Mesodermal cell (in vitro differentiated cells): ENCODE data around the gene RAD18.

Source experiments
- H3K27ac ChIP-seq: 2 replicates; pipeline ENCODE4 v1.7.0; 2013; ENCODE audit warnings: mild to moderate bottlenecking, low read depth, low read length, moderate library complexity; ENCODE audit not compliant: severe bottlenecking
- H3K36me3 ChIP-seq: 2 replicates; pipeline ENCODE4 v1.7.1; 2013; ENCODE audit warnings: mild to moderate bottlenecking, low read length, moderate library complexity; ENCODE audit not compliant: control insufficient read depth, insufficient read depth
- H3K4me1 ChIP-seq: one replicate; pipeline ENCODE4 v1.7.1; 2013; ENCODE audit warnings: mild to moderate bottlenecking, low read length; ENCODE audit not compliant: insufficient read depth, control insufficient read depth, poor library complexity, severe bottlenecking
- H3K4me3 ChIP-seq: 2 replicates; pipeline ENCODE4 v1.7.0; 2013; ENCODE audit warnings: low read length, control low read depth, mild to moderate bottlenecking; ENCODE audit not compliant: insufficient read depth, poor library complexity, severe bottlenecking; ENCODE audit errors: extremely low read depth
- H3K9me3 ChIP-seq: 2 replicates; pipeline ENCODE4 v1.7.1; 2013; ENCODE audit warnings: mild to moderate bottlenecking, low read length, moderate library complexity; ENCODE audit not compliant: control insufficient read depth
- WGBS, 2 experiments: methylation state at CpG; one replicate each; pipeline ENCODE4 v1.1.5; 2013; ENCODE audit warnings: missing lambda C conversion rate in 2 of 2; ENCODE audit not compliant: insufficient coverage in 2 of 2; 5-methylcytosine and 5-hydroxymethylcytosine counted together

The RAD18 gene

DNA sequence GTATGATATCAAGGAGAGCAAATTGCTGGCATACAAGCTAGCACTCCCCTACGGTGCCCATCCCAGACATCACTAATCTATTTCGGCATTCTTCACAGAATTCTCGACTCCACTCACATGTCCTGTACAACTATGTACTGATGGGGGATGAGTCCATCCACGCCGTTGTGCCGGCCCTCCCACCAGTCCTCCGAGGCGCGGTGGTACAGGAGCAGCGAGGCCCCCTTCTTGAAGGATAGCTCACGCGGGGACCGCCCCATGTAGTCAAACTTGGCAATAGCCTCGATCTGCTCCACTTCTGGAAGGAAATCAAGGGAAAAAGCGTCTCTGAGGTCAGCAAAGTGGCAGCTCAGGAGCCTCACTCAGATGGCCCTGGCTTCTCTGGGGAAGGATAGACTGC, 31.0 kb upstream of the RAD18 start:
- WGBS, 2 experiments = 92 to 96% methylated on average over 8 to 10 of the region's 15 CpGs
- no peaks in the 10 kb centered on the region for H3K9me3 ChIP-seq
- no peak overlapping the region for H3K27ac ChIP-seq
- H3K36me3 ChIP-seq = no peaks in the 10 kb centered on the region
- no peaks in the 10 kb centered on the region for H3K4me1 ChIP-seq
- H3K4me3 ChIP-seq = no peak overlapping the region

DNA sequence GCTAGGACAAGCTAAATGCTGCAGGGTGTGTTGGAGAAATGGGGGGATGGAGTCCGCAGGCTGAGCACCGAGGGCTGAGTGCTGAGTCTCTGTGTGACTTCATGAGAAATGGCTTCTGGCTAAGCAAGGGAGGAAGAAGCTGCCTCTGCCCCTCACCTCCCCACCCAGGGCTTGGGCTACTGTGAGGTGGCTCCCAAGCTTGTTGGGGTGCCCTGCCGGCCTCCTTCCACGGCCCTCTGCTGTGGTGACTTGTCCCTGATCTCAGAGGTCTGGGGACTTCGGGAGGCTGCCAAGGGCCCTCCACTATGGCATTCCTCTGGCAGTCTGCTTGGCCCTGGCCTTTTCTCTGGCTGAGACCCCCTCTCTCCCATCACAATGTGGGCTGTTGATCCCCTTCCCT, 30.1 kb upstream of the RAD18 start:
- no peaks in the 10 kb centered on the region for H3K36me3 ChIP-seq

DNA sequence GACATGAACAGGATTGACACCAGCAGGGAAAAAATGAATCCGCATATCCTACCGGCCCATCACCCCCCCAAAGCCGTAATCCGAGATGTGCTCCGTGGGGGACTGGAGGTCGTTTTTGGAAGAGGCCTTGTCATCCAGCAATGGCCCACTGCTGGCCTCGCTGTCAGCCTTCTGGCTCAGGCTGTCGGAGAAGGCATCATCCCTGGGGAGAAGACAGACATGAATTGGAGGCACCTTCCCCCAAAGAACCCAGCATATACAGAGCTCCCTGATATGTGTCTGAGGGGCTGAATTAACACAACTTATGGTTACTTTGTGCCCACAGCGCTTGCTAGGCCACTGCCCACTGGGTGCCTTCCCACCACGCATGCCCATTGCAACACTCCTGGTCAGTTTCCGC, 29.6 kb upstream of the RAD18 start:
- WGBS, 2 experiments = 72 to 73% methylated on average over 9 to 11 of the region's 11 CpGs
- H3K36me3 ChIP-seq = no peaks in the 10 kb centered on the region
- no peak overlapping the region for H3K4me3 ChIP-seq
- H3K4me1 ChIP-seq = no peaks in the 10 kb centered on the region
- H3K27ac ChIP-seq = no peak overlapping the region
- no peaks in the 10 kb centered on the region for H3K9me3 ChIP-seq

More for the DNA sequence above, 30.1 kb upstream of the RAD18 start:
- WGBS, 2 experiments = 84 to 92% methylated on average over 3 to 4 of the region's 5 CpGs
- Histone ChIP-seq H3K9me3 (no peaks in the 10 kb centered on the region), H3K27ac (no peak overlapping the region), H3K4me3 (no peak overlapping the region), H3K4me1 (no peaks in the 10 kb centered on the region)

DNA sequence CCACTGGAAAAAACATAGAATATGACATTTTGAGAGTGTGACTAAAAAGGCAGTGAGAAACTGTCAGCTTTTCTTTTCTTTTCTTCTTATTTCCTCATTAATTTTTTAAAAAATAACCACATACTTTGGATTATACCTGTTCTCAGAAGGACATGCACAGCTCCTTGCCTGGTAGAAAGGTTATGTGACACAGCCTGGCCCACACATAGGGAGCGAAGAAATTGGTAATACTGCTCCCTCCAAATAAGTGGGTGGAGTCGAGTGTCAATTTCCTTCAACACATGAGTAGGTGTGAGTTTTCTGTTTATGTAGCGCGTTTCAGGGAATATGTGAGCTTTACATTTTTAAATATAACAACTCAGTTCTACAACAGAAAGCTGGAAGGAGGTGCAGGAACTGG, 28.9 kb upstream of the RAD18 start:
- no peaks in the 10 kb centered on the region for H3K36me3 ChIP-seq
- H3K4me3 ChIP-seq = no peak overlapping the region
- 100% methylated on average over 2 of the region's 4 CpGs; no CpG with 5 or more reads in 1 of the 2 experiments for WGBS, 2 experiments

DNA sequence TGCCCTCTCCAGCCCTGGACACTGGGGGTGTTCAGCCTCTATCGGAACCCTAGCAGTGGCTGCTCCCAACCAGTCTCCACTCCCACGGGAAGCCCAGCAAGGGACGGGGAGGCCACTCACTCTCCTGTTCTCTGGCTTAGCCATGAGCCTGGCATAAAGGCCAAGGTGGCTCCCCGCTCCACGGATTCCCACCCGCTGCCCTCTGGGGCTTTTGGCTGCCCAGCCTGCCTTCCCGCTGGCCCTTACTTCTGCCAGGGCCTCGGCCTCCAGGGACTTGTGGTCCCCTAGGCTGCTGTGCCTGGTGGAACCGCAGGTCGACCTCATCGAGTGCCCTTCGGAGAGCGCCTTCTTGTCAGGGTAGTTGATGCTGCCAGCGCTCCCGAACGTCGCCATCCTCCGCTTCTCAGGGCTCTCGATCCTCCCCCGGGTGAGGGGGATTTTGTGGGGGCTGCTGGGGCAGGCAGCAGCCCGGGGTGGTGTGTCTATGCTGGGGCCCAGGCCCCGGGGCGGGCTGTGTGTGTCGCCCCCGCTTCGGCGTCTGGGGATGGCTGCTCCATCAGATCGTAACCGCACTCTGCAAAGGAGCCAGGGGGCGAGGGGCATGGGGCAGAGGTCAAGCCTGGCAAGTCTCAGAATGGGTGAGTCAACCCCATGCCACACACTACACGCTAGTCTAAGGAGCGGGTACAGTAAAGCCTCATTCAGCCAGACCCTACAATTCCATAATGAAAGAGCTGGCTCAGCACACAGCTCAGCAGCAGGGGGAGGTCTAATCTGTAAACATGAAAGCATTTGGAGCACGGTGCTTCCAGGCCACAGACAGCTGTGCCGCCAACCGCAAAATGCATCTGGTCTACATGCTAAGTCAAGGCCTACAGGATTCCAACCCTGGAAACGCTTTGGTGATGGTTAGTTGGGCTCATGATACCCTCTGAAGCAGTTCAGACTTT, 27.3 kb upstream of the RAD18 start:
- H3K4me1 ChIP-seq = no peaks in the 10 kb centered on the region
- no peaks in the 10 kb centered on the region for H3K9me3 ChIP-seq
- no peak overlapping the region for H3K27ac ChIP-seq
- 93 to 95% methylated on average over 26 to 33 of the region's 36 CpGs for WGBS, 2 experiments
- no peaks in the 10 kb centered on the region for H3K36me3 ChIP-seq
- H3K4me3 ChIP-seq = no peak overlapping the region

More for the DNA sequence above, 28.9 kb upstream of the RAD18 start:
- no peaks in the 10 kb centered on the region for H3K4me1 ChIP-seq
- H3K27ac ChIP-seq = no peak overlapping the region
- no peaks in the 10 kb centered on the region for H3K9me3 ChIP-seq

DNA sequence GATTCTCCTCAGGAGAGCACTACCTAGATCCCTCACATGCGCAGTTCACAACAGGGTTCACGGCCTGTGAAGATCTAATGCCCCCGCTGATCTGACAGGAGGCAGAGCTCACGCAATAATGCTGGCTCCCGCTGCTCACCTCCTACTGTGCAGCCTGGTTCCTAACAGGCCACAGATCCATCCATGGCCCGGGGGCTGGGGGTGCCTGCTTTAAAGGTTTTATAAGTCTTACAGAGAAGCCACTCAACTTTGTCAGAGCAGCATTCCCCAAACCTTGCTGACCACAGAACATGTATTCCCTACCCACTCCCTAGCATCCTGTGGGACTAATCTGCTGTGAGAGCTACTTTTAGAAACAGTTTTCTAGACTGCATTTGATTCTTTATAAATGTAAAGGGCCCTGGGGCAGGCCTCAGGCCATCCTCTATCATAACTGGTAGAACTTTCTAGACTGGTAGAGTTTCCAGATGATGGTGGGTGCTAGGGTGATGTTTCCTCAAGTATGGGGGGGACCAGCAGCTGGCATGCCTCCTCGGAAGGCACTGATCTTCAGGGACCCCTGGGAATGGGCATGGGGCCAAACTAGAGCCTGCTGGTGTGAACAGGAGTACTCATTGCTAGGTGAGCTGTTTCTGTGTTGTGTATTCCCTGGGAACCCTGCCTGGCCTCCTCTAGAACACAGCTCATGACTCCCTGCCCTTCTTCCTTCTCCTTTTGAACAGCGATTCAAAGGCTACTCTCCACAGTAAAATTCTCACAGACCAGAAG, 25.7 kb upstream of the RAD18 start:
- Histone ChIP-seq H3K9me3 (no peaks in the 10 kb centered on the region), H3K4me1 (no peaks in the 10 kb centered on the region), H3K4me3 (no peak overlapping the region), H3K27ac (peak overlapping the region; percentile 43), H3K36me3 (no peaks in the 10 kb centered on the region)
- 82 to 91% methylated on average over 6 to 8 of the region's 8 CpGs for WGBS, 2 experiments

DNA sequence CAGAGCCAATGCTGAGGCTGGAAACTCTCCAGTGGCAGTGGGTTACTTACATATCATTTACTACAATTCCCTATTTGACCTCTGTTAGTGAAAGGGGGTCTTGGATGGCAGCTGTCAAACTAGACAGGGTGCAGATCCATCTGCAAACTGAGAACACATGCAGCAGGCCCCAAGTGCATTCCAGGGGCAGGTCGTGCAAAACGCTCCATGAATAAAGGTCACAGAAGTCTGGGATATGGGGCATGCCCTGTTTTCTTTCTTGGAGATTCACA, 25.0 kb upstream of the RAD18 start:
- Histone ChIP-seq H3K36me3 (no peaks in the 10 kb centered on the region), H3K4me1 (no peaks in the 10 kb centered on the region), H3K9me3 (no peaks in the 10 kb centered on the region), H3K4me3 (no peak overlapping the region), H3K27ac (peak overlapping the region; percentile 69)
- WGBS, 2 experiments = 37 to 85% methylated on average over 2 of the region's 2 CpGs

DNA sequence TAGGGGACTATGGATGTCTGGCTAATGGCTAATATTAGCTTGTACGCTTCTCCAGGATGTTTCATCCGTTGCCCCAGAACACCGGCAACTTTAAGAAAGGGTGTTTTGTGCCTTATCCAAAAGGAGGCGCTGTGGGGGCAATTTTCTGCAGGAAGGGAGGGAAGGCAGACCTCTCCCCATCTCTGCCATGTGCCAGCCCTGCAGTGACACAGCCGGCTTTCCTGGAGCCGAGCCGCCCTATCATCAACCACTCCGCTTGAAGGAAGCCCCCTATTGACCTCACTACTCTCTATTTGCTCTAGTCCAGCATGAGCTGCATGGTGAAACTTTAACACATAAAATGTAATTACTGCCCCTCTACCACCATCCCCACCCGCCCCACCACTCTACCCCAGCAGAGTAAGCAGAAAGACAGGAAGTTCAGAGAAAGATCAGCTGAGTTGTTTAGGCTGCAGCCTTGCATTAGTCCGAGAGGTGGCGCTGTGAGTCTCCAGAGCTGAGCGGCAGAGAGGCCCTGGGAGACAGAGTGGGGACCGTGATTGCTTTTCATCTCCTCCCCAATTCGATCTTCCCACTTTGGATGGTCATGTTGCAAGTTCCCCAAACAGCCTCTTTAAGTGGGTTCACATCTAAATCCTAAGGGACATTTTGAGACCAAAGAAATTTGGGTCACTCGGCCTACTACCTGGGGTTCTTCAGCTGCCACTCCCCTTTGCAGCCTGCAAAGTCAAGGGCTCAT, 24.5 kb upstream of the RAD18 start:
- no peak overlapping the region for H3K4me3 ChIP-seq
- WGBS, 2 experiments = 20 to 35% methylated on average over 13 to 15 of the region's 15 CpGs
- H3K9me3 ChIP-seq = no peaks in the 10 kb centered on the region
- H3K36me3 ChIP-seq = no peaks in the 10 kb centered on the region
- no peaks in the 10 kb centered on the region for H3K4me1 ChIP-seq
- peak overlapping the region; percentile 69 for H3K27ac ChIP-seq

DNA sequence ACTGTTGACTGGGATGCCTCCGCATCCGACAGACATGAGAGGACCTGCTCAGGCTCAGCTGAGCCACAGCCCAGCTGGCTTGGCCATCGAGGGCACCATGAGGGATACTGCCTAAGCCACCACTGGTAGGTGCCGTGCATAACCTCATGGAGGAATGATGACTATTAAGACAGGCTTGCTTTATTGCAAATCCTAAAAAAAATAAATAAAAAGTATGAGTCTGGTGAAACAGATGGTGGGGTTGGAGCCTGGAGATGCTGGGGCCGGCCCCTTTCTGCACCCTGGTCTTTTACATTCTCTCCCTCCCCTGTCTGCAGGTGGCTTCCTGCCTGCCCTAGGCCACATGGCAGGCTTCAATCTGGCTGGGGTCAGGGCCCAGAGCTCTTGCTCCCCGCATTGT, 24.0 kb upstream of the RAD18 start:
- no peak overlapping the region for H3K4me3 ChIP-seq
- no peaks in the 10 kb centered on the region for H3K36me3 ChIP-seq
- WGBS, 2 experiments = 96 to 98% methylated on average over 4 of the region's 6 CpGs
- no peak overlapping the region for H3K27ac ChIP-seq
- H3K9me3 ChIP-seq = no peaks in the 10 kb centered on the region
- H3K4me1 ChIP-seq = peaks cover 1% of the 10 kb centered on the region

DNA sequence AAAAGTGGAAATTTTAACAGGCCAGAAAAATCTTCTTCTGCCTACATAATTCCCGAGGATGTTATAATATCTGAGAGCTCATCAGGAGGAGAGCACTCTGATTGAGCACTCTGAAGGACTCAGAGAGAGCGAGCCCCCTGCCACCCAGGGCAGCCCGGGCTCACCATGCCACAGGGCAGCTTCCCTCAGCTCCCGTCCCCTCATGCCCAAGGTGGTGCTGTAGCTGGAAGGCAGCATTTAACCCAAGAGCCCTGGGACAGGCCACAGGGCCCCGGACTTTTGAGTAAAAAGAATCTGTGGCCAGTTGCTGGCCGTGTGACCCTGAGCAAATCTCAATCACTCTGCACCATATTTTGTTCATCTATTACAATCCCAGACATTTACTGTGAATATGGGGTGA, 23.5 kb upstream of the RAD18 start:
- H3K4me1 ChIP-seq = peaks cover 6% of the 10 kb centered on the region
- WGBS, 2 experiments = 98 to 100% methylated on average over 3 to 5 of the region's 6 CpGs
- no peaks in the 10 kb centered on the region for H3K36me3 ChIP-seq
- H3K27ac ChIP-seq = no peak overlapping the region
- no peaks in the 10 kb centered on the region for H3K9me3 ChIP-seq
- no peak overlapping the region for H3K4me3 ChIP-seq
